H7 (cell line): Measurements from ENCODE around the gene CNTNAP5. TPM values are rescaled to one million over a fixed set of nuclear protein-coding genes. Genes with fewer than 3 reads are reported as not detected.

Experiments used
- DNase-seq: peaks from one replicate; pipeline ENCODE4 v3.0.0; 2012
- H3K27me3 ChIP-seq: 2 replicates; pipeline ENCODE4 v1.6.0; 2011; ENCODE audit warnings: mild to moderate bottlenecking, low read length; ENCODE audit not compliant: control insufficient read depth, insufficient read depth
- H3K36me3 ChIP-seq: replicated peaks from 2 replicates; pipeline ENCODE4 v1.5.1; 2011; ENCODE audit warnings: low read length; ENCODE audit not compliant: control insufficient read depth, insufficient read depth
- H3K4me3 ChIP-seq: 2 replicates; pipeline ENCODE4 v1.5.1; 2011; ENCODE audit warnings: low read depth, mild to moderate bottlenecking, control low read depth, low read length, moderate library complexity; ENCODE audit not compliant: insufficient read depth
- total RNA-seq: library from RNA; depleted of rRNA; stranded (reverse); fragments of >200 nt; shearing (Covaris generic); gene quantifications from 2 replicates; pipeline ENCODE4 v1.2.3, GENCODE V29; 2014

The CNTNAP5 gene
- total RNA-seq, 1 experiment from 2014 or later, result 0.28 TPM

DNA sequence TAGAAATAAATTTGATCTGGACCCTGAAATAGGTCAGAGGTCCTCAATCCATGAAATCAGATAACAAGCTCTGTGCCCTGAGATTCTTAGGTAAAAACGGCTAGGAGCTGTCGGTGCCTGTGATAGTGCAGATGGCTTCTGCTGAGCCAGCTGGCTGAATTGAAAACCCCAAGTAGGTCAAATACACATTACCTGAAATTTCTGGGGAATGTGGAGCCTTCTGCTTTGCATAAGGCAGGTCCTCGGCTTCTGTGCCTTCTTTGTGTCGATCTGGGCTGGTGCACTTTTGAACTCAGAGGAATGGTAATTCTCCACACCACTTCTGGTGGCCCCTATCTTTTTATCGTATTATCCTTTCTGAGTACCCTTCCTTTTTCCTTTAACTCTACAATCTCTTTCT, 66.6 kb downstream of the CNTNAP5 start:
- H3K27me3 ChIP-seq, result no peaks in the 10 kb centered on the region
- DNase-seq, result no peak
- H3K4me3 ChIP-seq, result no peak overlapping the region

DNA sequence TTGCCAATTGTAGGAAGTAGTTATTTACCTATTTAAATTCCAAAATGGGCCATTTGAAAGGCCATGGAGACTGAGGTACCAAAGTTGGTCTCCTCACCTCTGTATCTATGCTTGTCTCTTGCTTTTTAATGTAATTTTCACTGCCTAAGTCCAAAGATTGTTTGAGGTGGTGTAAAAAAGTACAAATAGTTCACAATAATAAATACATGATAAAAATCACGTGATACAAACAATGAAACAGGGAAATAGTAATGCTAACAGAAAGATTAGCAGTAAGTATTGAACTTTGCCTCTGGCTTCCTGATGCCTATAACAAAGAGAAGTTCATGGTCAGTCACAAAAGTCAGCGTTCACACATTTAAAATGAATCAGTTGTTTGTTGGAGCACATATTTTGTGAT, 67.6 kb downstream of the CNTNAP5 start:
- H3K4me3 ChIP-seq, result no peak overlapping the region
- H3K27me3 ChIP-seq, result no peaks in the 10 kb centered on the region
- no peak for DNase-seq
- no peaks in the 10 kb centered on the region for H3K36me3 ChIP-seq

More for the DNA sequence above, 66.6 kb downstream of the CNTNAP5 start:
- H3K36me3 ChIP-seq, result no peaks in the 10 kb centered on the region

DNA sequence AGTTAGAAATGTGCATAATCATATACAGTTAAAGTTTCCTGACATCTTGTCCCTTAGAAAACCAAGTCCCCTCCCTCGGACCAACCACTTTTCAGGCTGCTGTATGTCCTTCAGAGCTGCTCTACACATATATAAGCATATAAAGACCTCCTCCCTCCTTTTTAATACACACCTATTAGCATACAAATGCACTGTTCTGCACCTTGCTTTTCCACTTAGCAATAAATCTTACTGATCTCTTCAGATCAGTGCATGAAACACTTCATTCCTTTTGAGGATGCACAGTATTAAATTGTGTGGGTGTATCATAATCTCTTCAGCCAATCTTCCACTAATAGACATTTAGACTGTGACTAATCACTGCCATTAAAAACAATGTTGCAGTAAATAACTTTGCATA, 79.8 kb downstream of the CNTNAP5 start:
- no peaks in the 10 kb centered on the region for H3K36me3 ChIP-seq
- no peak overlapping the region for H3K4me3 ChIP-seq
- no peaks in the 10 kb centered on the region for H3K27me3 ChIP-seq
- no peak for DNase-seq

- Histone ChIP-seq H3K27me3 (no peaks in the 10 kb centered on the region), H3K36me3 (no peaks in the 10 kb centered on the region), H3K4me3 (no peak overlapping the region)
- DNase-seq, result no peak
These were observed 87.1 kb downstream of the CNTNAP5 start for GRCh38 chr2:124112206-124112605.

GRCh38 chr2:124112966-124113365, 87.9 kb downstream of the CNTNAP5 start:
- no peaks in the 10 kb centered on the region for H3K36me3 ChIP-seq
- no peak overlapping the region for H3K4me3 ChIP-seq
- no peak for DNase-seq
- H3K27me3 ChIP-seq, result no peaks in the 10 kb centered on the region

GRCh38 chr2:124120246-124120645, 95.2 kb downstream of the CNTNAP5 start:
- no peaks in the 10 kb centered on the region for H3K27me3 ChIP-seq
- H3K36me3 ChIP-seq, result no peaks in the 10 kb centered on the region
- H3K4me3 ChIP-seq, result no peak overlapping the region
- DNase-seq, result no peak

DNA sequence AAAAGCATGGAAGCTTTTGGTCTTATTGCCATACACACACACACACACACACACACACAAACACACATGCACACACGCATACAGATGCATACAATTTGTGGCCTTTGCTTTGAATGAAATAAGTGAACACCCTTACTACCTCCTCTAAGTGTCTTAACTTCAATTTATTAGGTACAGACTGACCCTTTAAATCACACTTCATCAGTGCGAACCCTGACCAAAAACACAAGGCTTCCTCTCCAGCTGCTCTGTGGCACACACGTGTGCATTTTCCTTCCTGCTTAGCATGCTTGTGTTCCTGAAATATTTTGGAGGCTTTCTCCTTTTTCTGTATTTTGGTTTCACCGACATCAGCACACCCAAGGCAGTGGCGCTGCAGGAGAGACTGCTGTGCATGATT, 96.0 kb downstream of the CNTNAP5 start:
- DNase-seq, result no peak
- Histone ChIP-seq H3K27me3 (no peaks in the 10 kb centered on the region), H3K36me3 (no peaks in the 10 kb centered on the region), H3K4me3 (no peak overlapping the region)

- H3K27me3 ChIP-seq, result no peaks in the 10 kb centered on the region
These were observed 96.7 kb downstream of the CNTNAP5 start for GRCh38 chr2:124121760-124122275.

DNA sequence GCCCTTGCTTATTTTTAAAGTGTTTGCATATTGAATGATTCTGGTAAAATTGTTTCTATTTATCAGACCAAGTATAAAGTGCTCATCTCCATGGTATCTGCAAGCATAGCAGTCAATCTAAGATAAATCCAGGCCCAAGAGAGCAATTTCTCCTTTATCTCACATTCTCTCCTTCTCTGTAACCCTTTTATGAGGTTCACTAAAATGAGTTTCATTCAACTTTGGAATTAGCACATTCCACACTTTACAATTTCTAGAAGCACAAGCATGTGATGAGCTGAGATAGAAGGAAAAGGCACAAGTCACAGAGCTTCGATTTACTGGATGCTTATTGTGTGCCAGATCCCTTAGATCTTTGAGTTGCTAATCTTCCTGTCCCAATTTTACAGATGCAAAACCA, 97.3 kb downstream of the CNTNAP5 start:
- Histone ChIP-seq H3K27me3 (no peaks in the 10 kb centered on the region), H3K4me3 (no peak overlapping the region), H3K36me3 (no peaks in the 10 kb centered on the region)
- no peak for DNase-seq

More at GRCh38 chr2:124121760-124122275, 96.7 kb downstream of the CNTNAP5 start:
- no peak for DNase-seq
- Histone ChIP-seq H3K4me3 (no peak overlapping the region), H3K36me3 (no peaks in the 10 kb centered on the region)

- Histone ChIP-seq H3K27me3 (no peaks in the 10 kb centered on the region), H3K36me3 (no peaks in the 10 kb centered on the region), H3K4me3 (no peak overlapping the region)
- no peak for DNase-seq
These were observed 106.2 kb downstream of the CNTNAP5 start for GRCh38 chr2:124131276-124131675.

DNA sequence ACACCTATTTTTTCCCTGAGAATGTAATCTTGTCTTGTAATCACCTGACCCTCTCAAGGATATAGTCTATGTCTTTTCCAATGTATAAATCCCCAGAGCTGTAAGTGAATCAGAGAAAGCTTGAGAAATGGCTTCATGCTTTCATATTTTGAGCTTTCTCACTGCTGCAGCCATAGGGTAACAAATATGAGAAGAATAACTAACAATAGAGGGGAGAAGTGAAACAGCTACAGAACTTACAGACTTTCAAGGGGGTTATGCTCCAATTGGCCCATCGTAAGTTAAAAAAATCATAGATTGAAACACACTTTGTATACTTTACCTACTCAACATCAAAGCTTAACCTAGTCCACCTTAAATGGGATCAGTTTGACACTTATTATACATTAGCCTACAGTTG, 111.0 kb downstream of the CNTNAP5 start:
- Histone ChIP-seq H3K36me3 (no peaks in the 10 kb centered on the region), H3K4me3 (no peak overlapping the region), H3K27me3 (no peaks in the 10 kb centered on the region)
- DNase-seq, result no peak

- Histone ChIP-seq H3K4me3 (no peak overlapping the region), H3K36me3 (no peaks in the 10 kb centered on the region), H3K27me3 (no peaks in the 10 kb centered on the region)
- DNase-seq, result no peak
These were observed 113.0 kb downstream of the CNTNAP5 start for GRCh38 chr2:124138076-124138475.

GRCh38 chr2:124145982-124146381, 120.9 kb downstream of the CNTNAP5 start:
- Histone ChIP-seq H3K27me3 (no peaks in the 10 kb centered on the region), H3K4me3 (no peak overlapping the region), H3K36me3 (no peaks in the 10 kb centered on the region)
- no peak for DNase-seq

- DNase-seq, result peak; percentile 13
- H3K27me3 ChIP-seq, result no peaks in the 10 kb centered on the region
These were observed 122.5 kb downstream of the CNTNAP5 start for GRCh38 chr2:124147552-124147951.

GRCh38 chr2:124149571-124149970, 124.5 kb downstream of the CNTNAP5 start:
- Histone ChIP-seq H3K4me3 (no peak overlapping the region), H3K27me3 (no peaks in the 10 kb centered on the region), H3K36me3 (no peaks in the 10 kb centered on the region)
- DNase-seq, result no peak

More at GRCh38 chr2:124147552-124147951, 122.5 kb downstream of the CNTNAP5 start:
- no peak overlapping the region for H3K4me3 ChIP-seq
- H3K36me3 ChIP-seq, result no peaks in the 10 kb centered on the region

DNA sequence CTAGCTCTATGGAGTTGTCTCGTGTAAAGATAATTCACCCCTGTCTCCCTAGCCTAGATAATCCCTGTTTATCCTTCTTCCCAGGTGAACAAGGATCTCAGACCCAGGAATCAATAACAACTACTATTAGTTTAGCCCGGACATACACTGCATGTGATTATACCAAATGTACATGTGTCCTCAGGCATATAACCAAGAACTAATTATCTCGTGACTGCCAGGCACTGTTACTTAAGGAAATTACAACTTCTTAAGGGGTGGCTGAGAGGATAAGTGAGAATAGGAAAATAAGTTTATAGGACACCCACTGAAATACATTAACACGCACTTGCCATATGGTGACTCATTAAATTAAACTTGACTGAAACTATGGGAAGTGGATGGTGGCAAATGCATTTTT, 126.6 kb downstream of the CNTNAP5 start:
- H3K27me3 ChIP-seq, result no peaks in the 10 kb centered on the region
- H3K36me3 ChIP-seq, result no peaks in the 10 kb centered on the region
- DNase-seq, result no peak
- no peak overlapping the region for H3K4me3 ChIP-seq
